ENCODE measurements around the gene RAB3B.

RAB3B gene

DNA sequence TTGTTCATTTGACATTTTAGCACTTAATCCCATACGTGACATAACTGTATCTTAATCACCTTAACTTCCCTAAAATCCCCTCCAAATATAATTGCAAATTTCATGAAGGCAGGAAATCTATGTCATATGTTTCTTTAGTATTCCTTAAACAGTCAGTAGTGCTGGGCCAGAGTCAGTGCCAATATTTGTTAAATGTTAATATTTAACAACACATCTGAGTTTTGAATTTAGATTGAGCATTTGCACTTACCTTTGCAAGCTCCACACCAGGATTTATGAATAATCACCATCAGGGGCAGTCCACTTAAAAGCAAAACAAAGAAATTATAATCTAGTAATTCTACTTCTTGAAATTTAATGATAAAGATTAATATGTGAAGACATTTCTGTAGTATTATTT, 37.8 kb upstream of the RAB3B start:
- no peak overlapping the region for H3K27ac ChIP-seq
- H3K4me2 ChIP-seq = no peak overlapping the region
- H3K36me3 ChIP-seq (ENCODE audit: insufficient read depth) = peaks cover under 1% of the 10 kb centered on the region; the same call in 1 of the 2 replicates
- no peak overlapping the region for H2AFZ ChIP-seq (ENCODE audit: low read depth)
- 0 out of 2 replicates have a peak, but pooled peaks cover 6% of the 10 kb centered on the region for H4K20me1 ChIP-seq (ENCODE audit: insufficient read depth)
- H3K9ac ChIP-seq = no peak overlapping the region
- H3K4me3 ChIP-seq (IDR thresholded peaks at IDR 0.05; ENCODE audit: insufficient read depth, low read depth, low read length) = no peak overlapping the region
- peaks cover 40% of the 10 kb centered on the region for H3K79me2 ChIP-seq (ENCODE audit: insufficient read depth, low read depth)
- H3K27me3 ChIP-seq (ENCODE audit: insufficient read depth, low read depth) = no peaks in the 10 kb centered on the region
- H3K4me1 ChIP-seq (ENCODE audit: low read depth, poor library complexity, severe bottlenecking) = peaks cover 33% of the 10 kb centered on the region
- TF ChIP-seq, protein P1, sequence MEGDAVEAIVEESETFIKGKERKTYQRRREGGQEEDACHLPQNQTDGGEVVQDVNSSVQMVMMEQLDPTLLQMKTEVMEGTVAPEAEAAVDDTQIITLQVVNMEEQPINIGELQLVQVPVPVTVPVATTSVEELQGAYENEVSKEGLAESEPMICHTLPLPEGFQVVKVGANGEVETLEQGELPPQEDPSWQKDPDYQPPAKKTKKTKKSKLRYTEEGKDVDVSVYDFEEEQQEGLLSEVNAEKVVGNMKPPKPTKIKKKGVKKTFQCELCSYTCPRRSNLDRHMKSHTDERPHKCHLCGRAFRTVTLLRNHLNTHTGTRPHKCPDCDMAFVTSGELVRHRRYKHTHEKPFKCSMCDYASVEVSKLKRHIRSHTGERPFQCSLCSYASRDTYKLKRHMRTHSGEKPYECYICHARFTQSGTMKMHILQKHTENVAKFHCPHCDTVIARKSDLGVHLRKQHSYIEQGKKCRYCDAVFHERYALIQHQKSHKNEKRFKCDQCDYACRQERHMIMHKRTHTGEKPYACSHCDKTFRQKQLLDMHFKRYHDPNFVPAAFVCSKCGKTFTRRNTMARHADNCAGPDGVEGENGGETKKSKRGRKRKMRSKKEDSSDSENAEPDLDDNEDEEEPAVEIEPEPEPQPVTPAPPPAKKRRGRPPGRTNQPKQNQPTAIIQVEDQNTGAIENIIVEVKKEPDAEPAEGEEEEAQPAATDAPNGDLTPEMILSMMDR (conservative IDR thresholded peaks at IDR 0.05; ENCODE audit: low read depth, low read length) = no peak

DNA sequence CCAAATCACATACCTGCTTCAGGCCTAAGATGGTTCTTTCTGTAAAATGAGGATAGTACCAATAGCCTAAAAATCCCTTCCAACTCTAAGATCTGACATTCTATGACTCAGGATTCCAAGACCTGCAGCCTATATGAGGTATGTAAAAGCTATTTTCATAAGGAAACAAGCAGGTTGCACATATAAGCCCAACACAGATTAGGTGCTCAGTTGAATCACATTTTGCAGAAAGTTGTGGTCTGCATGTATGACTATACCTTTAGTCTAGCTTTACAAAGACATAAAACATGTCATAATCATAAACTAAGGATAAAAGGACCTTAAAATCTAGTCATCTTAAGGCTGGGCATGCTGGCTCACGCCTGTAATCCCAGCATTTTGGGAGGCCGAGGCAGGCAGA, 35.8 kb upstream of the RAB3B start:
- H2AFZ ChIP-seq (ENCODE audit: low read depth) = no peak overlapping the region

DNA sequence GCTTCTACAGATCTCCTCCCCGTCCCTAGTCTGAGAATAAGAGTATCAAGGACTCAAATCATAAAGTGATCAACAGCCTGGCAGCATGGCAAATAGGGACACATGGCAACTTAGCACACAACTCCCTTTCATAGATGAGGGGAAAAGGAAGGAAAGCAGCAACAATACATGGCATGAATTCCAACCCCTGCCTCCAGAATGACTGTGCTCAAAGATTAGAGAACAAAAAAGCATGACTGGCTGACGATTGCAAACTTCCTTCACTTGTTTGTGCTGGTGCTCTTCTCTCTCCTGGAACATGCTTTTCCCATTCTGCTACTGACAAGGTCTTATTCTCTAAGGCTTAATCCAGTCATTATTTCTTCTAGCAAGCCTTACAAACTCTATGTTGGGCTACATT, 31.6 kb upstream of the RAB3B start:
- Histone ChIP-seq H3K79me2 (ENCODE audit: insufficient read depth, low read depth) (no peaks in the 10 kb centered on the region), H3K36me3 (ENCODE audit: insufficient read depth) (peaks cover 4% of the 10 kb centered on the region; the same call in 1 of the 2 replicates), H3K9ac (no peak overlapping the region), H3K27ac (no peak overlapping the region), H3K4me3 (IDR thresholded peaks at IDR 0.05; ENCODE audit: insufficient read depth, low read depth, low read length) (no peak overlapping the region), H4K20me1 (ENCODE audit: insufficient read depth) (no peaks in the 10 kb centered on the region), H3K27me3 (ENCODE audit: insufficient read depth, low read depth) (no peaks in the 10 kb centered on the region), H2AFZ (ENCODE audit: low read depth) (no peak overlapping the region), H3K4me2 (no peak overlapping the region), H3K4me1 (ENCODE audit: low read depth, poor library complexity, severe bottlenecking) (peaks cover 14% of the 10 kb centered on the region)
- TF ChIP-seq, protein P1 (conservative IDR thresholded peaks at IDR 0.05; ENCODE audit: low read depth, low read length) = no peak

More for the DNA sequence above, 35.8 kb upstream of the RAB3B start:
- TF ChIP-seq, protein P1 (conservative IDR thresholded peaks at IDR 0.05; ENCODE audit: low read depth, low read length) = no peak
- H4K20me1 ChIP-seq (ENCODE audit: insufficient read depth) = 0 out of 2 replicates have a peak, but pooled peaks cover 6% of the 10 kb centered on the region
- H3K79me2 ChIP-seq (ENCODE audit: insufficient read depth, low read depth) = peaks cover 20% of the 10 kb centered on the region
- no peak overlapping the region for H3K27ac ChIP-seq
- peaks cover 22% of the 10 kb centered on the region for H3K4me1 ChIP-seq (ENCODE audit: low read depth, poor library complexity, severe bottlenecking)
- H3K27me3 ChIP-seq (ENCODE audit: insufficient read depth, low read depth) = no peaks in the 10 kb centered on the region
- peaks cover 4% of the 10 kb centered on the region; the same call in 1 of the 2 replicates for H3K36me3 ChIP-seq (ENCODE audit: insufficient read depth)
- H3K4me3 ChIP-seq (IDR thresholded peaks at IDR 0.05; ENCODE audit: insufficient read depth, low read depth, low read length) = no peak overlapping the region
- H3K4me2 ChIP-seq = no peak overlapping the region
- no peak overlapping the region for H3K9ac ChIP-seq

DNA sequence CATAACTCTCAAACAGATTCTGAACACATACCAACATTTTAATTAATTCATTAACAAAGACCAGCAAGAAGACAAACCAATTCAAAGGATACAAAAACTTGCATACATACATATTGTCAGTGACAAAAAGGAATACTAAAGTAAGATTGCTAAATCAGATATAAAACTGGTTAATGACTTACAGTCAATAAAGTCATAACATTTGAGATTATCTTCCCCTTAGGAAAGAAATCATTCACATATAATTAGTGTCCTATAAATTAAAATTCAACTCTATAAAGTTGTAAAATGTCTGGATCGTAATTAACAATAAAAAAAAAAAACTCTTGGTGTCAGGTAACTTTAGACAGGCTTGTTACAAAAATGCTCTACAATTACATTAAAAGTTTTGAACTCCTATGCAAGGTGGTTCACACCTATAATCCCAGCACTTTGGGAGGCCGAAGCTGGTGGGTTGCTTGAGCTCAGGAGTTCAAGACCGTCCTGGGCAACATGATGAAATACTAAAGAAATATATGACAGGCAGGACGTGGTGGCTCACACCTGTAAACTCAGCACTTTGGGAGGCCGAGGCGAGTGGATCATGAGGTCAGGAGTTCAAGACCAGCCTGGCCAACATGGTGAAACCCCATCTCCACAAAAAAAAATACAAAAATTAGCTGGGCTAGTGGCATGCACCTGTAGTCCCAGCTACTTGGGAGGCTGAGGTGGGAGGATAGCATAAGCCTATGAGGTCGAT, 17.7 kb upstream of the RAB3B start:
- Histone ChIP-seq H3K27me3 (ENCODE audit: insufficient read depth, low read depth) (no peaks in the 10 kb centered on the region), H2AFZ (ENCODE audit: low read depth) (no peak overlapping the region), H3K9ac (no peak overlapping the region), H3K4me3 (IDR thresholded peaks at IDR 0.05; ENCODE audit: insufficient read depth, low read depth, low read length) (no peak overlapping the region), H3K79me2 (ENCODE audit: insufficient read depth, low read depth) (no peaks in the 10 kb centered on the region), H3K36me3 (ENCODE audit: insufficient read depth) (no peaks in the 10 kb centered on the region), H3K4me2 (no peak overlapping the region), H3K27ac (no peak overlapping the region), H4K20me1 (ENCODE audit: insufficient read depth) (no peaks in the 10 kb centered on the region), H3K4me1 (ENCODE audit: low read depth, poor library complexity, severe bottlenecking) (no peaks in the 10 kb centered on the region)
- TF ChIP-seq, protein P1 (conservative IDR thresholded peaks at IDR 0.05; ENCODE audit: low read depth, low read length) = no peak

Measured in KMS-11 (cell line).